Upper lobe of left lung (tissue), 6 donors: Measurements from ENCODE around the gene ATP9B. TPM values are rescaled to one million over a fixed set of nuclear protein-coding genes. Genes with fewer than 3 reads are reported as not detected.

Experiments used
- ATAC-seq, 2 donors: fragments of 200-7000 bp; cut with Tn5 transposase; one replicate each; pipeline ENCODE4 v1.9.1; 2022; ENCODE audit warnings: mild to moderate bottlenecking in 2 of 2, moderate library complexity in 2 of 2; ENCODE audit not compliant: low FRiP score in 2 of 2
- DNase-seq, 2 donors: peaks; one replicate each; pipeline ENCODE4 v3.0.0-alpha.2; 2019 to 2020
- H3K27ac ChIP-seq, 4 donors: fragments of 200-600 bp; sonication (generic); one replicate each; pipeline ENCODE4 v1.5.1; 2016 to 2019
- H3K27me3 ChIP-seq, 4 donors: fragments of 200-600 bp; sonication (generic); one replicate each; pipeline ENCODE4 v1.5.1; 2017 to 2019
- H3K36me3 ChIP-seq, 4 donors: fragments of 200-600 bp; sonication (generic); one replicate each; pipeline ENCODE4 v1.5.1; 2016 to 2019
- H3K4me1 ChIP-seq, 4 donors: fragments of 200-600 bp; sonication (generic); one replicate each; pipeline ENCODE4 v1.5.1; 2018 to 2019
- H3K4me3 ChIP-seq, 4 donors: fragments of 200-600 bp; sonication (generic); one replicate each; pipeline ENCODE4 v1.5.1; 2017 to 2019; ENCODE audit warnings: mild to moderate bottlenecking in 2 of 4, moderate library complexity in 1 of 4
- H3K9me3 ChIP-seq, 4 donors: fragments of 200-600 bp; sonication (generic); one replicate each; pipeline ENCODE4 v1.5.1; 2018 to 2019
- CTCF ChIP-seq, 6 experiments: fragments of 450-650 bp in 4 of 6; fragments of 200-600 bp in 2 of 6; sonication (generic) in 2 of 6; IDR thresholded peaks; one replicate each; pipeline ENCODE4 v1.5.1; 2016 to 2019; ENCODE audit warnings: antibody characterized with exemption in 6 of 6
- EP300 ChIP-seq, 4 donors: sonication (generic); formaldehyde crosslinking; IDR thresholded peaks; one replicate each; pipeline ENCODE4 v1.5.1; 2017; ENCODE audit warnings: antibody characterized with exemption in 4 of 4, control low read depth in 2 of 4
- POLR2A ChIP-seq, 4 donors: fragments of 450-650 bp; IDR thresholded peaks; one replicate each; pipeline ENCODE4 v1.5.1; 2016 to 2017; ENCODE audit warnings: antibody characterized with exemption in 4 of 4, mild to moderate bottlenecking in 2 of 4
- POLR2AphosphoS5 ChIP-seq, 2 donors: sonication (generic); formaldehyde crosslinking; IDR thresholded peaks; one replicate each; pipeline ENCODE4 v1.5.1; 2017; ENCODE audit warnings: antibody characterized with exemption in 2 of 2
- WGBS, 2 donors: methylation state at CpG; one replicate each; pipeline ENCODE4 v1.1.5; 2017 to 2018; 5-methylcytosine and 5-hydroxymethylcytosine counted together
- total RNA-seq, 6 donors: library from RNA; depleted of rRNA in 4 of 6; stranded (reverse); fragments of >200 nt in 4 of 6; gene quantifications; one replicate each; pipeline versions ENCODE4 v1.1.0 to v1.2.1, GENCODE V29; 2016 to 2021
- donor health status: DM: no; HTN: no; CAD: no; lungs with moderate emphysema.
- donor health status: DM: no; HTN: yes; CAD: no; lungs with severe emphysema.

ATP9B gene
- total RNA-seq, 6 donors from 2014 or later, result 29.8 to 124 (median 49.2) TPM

- Histone ChIP-seq H3K27me3 (peaks cover 0 to 21% (median 9%) of the 10 kb centered on the region in 4 donors), H3K9me3 (no peaks in the 10 kb centered on the region), H3K27ac (peak overlapping the region; percentile 79 to 94 (median 90)), H3K36me3 (no peaks in the 10 kb centered on the region), H3K4me3 (peak overlapping the region; percentile 50 to 68 (median 56)), H3K4me1 (peaks cover 26 to 50% (median 41%) of the 10 kb centered on the region in 4 donors)
- 0 to 1% methylated on average over 42 to 45 of the region's 83 CpGs for WGBS, 2 donors
- peak; percentile 85 to 99 for DNase-seq
- peak; percentile 81 to 83 for ATAC-seq
- TF ChIP-seq POLR2AphosphoS5 (IDR thresholded peaks at IDR 0.05) (peak; percentile 60 to 62), EP300 (IDR thresholded peaks at IDR 0.05) (peak in 3 of 4 donors; percentile 46 to 68 (median 51)), CTCF (IDR thresholded peaks at IDR 0.05) (no peak), POLR2A (IDR thresholded peaks at IDR 0.05) (peak in 2 of 4 donors; percentile 23 to 78)
Measured at GRCh38 chr18:79393635-79394533, 324.7 kb downstream of the ATP9B start.

DNA sequence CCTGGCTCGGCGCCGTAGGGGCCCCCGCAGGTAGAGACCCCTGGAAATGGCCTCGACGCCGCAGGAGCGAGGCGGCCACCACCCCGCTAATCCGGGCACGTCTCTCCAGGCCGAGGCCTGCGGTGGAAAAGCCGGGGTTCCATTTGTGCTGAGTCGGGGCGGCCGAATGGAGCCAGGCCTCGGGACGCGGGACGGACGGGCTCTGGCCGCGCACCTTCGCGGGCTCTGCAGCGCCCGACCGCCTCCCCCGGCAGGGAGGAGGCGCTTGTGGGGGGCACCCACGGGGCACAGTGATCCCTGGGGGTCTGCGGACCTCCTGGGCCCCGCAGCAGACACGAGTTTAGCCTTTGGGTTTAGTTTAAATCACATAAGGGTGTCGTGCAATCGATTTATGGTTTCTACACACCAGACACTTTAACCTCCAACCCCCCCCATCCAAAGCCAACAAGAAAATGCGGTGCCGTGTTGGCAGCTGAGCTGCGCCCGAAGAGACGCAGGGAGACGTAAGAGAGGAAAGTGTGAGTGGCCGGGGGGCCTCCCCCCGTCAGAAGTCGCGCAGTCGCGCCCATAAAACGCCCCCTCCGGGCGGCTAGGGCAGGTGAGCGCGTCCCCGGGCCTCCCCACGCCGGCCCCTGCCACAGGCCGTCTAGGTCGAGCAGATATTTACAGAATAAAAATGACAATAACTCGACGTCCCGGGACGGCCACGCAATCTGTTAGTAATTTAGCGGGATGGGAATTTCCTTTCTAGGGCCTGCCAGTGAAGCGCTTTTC is 325.5 kb downstream of the ATP9B start:
- H3K4me1 ChIP-seq, result peaks cover 26 to 58% (median 49%) of the 10 kb centered on the region in 4 donors
- WGBS, 2 donors, result 1 to 2% methylated on average over 34 to 53 of the region's 67 CpGs
- H3K36me3 ChIP-seq, result no peaks in the 10 kb centered on the region
- peak in 1 of 2 donors; percentile 16 for ATAC-seq
- H3K27ac ChIP-seq, result peak overlapping the region; percentile 79 to 94 (median 90)
- peak overlapping the region; percentile 50 to 68 (median 56) for H3K4me3 ChIP-seq
- DNase-seq, result peak; percentile 24 to 86
- peaks cover 0 to 21% (median 9%) of the 10 kb centered on the region in 4 donors for H3K27me3 ChIP-seq
- no peaks in the 10 kb centered on the region for H3K9me3 ChIP-seq
- TF ChIP-seq POLR2A (IDR thresholded peaks at IDR 0.05) (peak in 1 of 4 donors; percentile 14), EP300 (IDR thresholded peaks at IDR 0.05) (no peak), CTCF (IDR thresholded peaks at IDR 0.05) (peak in 1 of 6 experiments; percentile 3), POLR2AphosphoS5 (IDR thresholded peaks at IDR 0.05) (peak in 1 of 2 donors; percentile 13)

DNA sequence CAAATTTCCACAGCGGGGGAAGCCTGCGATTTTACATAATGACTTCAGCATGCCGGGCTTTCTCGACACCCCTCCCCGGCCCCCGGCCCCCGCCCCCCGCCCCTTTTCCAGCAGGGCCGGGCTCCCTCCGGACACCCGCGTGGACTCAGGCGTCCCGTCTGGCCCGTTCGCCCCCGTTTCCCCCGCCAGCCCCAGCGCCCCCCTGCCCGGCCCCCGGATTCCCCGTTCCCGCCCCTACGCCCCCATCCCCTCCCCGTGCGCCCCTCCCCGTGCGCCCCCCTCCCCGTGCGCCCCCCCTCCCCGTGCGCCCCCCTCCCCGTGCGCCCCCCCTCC is 326.1 kb downstream of the ATP9B start:
- no peaks in the 10 kb centered on the region for H3K36me3 ChIP-seq
- peak overlapping the region in 3 of 4 donors; percentile 53 to 68 (median 60) for H3K4me3 ChIP-seq
- peaks cover 0 to 21% (median 9%) of the 10 kb centered on the region in 4 donors for H3K27me3 ChIP-seq
- peak overlapping the region; percentile 79 to 94 (median 90) for H3K27ac ChIP-seq
- WGBS, 2 donors, result 1 to 2% methylated on average over 12 to 13 of the region's 34 CpGs
- peak in 1 of 2 donors; percentile 76 for DNase-seq
- no peak for TF ChIP-seq POLR2A (IDR thresholded peaks at IDR 0.05)
- TF ChIP-seq POLR2AphosphoS5 (IDR thresholded peaks at IDR 0.05), result no peak
- TF ChIP-seq CTCF (IDR thresholded peaks at IDR 0.05), result no peak
- no peak for TF ChIP-seq EP300 (IDR thresholded peaks at IDR 0.05)
- peak in 1 of 2 donors; percentile 3 for ATAC-seq
- H3K9me3 ChIP-seq, result no peaks in the 10 kb centered on the region
- peaks cover 26 to 63% (median 49%) of the 10 kb centered on the region in 4 donors for H3K4me1 ChIP-seq

GRCh38 chr18:79395761-79396404 is 326.7 kb downstream of the ATP9B start, which contains the start of gene NFATC1:
NFATC1 (plus strand) TSS chr18:79395930; CDS start chr18:79396225, 295 bp downstream.
- Histone ChIP-seq H3K27ac (peak within 1 kb of the TSS; percentile 79 to 94 (median 90)), H3K4me3 (peak within 1 kb of the TSS; percentile 50 to 74 (median 60)), H3K4me1 (peaks cover 26 to 66% (median 49%) of the 10 kb centered on the region in 4 donors), H3K9me3 (no peaks in the 10 kb centered on the region), H3K36me3 (no peaks in the 10 kb centered on the region), H3K27me3 (peaks cover 0 to 21% (median 9%) of the 10 kb centered on the region in 4 donors)
- 1 to 3% methylated on average over 14 to 24 of the region's 91 CpGs for WGBS, 2 donors
- peak in 1 of 2 donors; percentile 94 for DNase-seq
- ATAC-seq, result peak in 1 of 2 donors; percentile 50
- TF ChIP-seq CTCF (IDR thresholded peaks at IDR 0.05) (peak in 1 of 6 experiments; percentile 14), EP300 (IDR thresholded peaks at IDR 0.05) (no peak), POLR2A (IDR thresholded peaks at IDR 0.05) (peak in 1 of 4 donors; percentile 72), POLR2AphosphoS5 (IDR thresholded peaks at IDR 0.05) (peak; percentile 31 to 64)
